NCI-H2196 treated with DMSO at 0.1 percent for 48 hours (cell line): ENCODE results near the gene LIN9.
"Not testable (repeated sequence)": the region's sequence is repeated elsewhere in the genome, so short reads cannot be mapped to it uniquely, and the experiment has no call there.

Experiments used
- DNase-seq: peaks from one replicate; lab custom pipeline; 2025; ENCODE audit not compliant: unreplicated experiment; lab: John Stamatoyannopoulos, UW

LIN9 gene

DNA sequence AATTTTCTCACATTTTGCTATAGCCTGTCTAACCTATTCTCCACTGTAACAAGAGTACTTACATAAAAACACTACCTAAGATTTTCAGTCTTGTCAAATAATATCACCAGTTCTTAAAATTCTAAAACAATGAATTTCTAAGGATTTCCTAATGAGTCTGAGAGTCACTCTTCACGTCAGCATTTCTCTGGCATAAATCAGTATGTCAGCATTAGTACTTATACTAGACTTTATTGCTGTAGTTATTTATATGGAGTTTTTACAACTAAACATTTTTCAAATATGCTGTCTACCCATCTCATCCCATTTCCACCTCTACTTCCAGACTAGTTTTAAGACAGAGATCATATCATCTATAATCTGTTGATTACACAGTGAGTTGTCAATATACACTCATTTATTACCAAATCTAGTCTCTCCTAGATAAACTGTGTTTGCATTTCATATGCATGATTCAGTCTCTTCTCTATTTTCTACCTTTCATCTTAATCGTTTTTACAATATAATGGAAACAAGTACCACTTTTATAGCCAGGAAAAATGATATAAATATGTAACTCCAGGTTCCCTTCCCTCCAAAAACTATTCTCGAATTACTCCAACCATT lies 32.8 kb downstream of the LIN9 start:
- no peak for DNase-seq

DNA sequence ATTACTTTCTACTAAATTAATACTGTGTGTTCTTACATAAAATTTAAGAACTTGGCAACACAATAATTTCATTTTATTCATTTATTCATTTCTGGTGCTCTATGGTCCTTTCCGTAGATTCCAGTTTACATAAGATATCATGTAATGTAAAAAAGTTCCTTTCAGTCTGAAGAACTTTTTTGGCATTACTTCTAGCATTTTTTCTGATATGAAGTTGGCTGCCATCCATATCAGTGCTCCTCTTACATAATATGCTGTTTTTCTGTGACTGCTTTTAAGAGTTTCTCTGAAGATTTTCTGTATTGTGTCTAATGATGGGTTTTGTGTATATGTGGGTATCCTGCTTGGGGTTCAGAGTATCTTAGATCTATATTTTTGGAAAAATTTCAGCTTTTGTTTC lies 34.8 kb downstream of the LIN9 start:
- DNase-seq, result no peak

DNA sequence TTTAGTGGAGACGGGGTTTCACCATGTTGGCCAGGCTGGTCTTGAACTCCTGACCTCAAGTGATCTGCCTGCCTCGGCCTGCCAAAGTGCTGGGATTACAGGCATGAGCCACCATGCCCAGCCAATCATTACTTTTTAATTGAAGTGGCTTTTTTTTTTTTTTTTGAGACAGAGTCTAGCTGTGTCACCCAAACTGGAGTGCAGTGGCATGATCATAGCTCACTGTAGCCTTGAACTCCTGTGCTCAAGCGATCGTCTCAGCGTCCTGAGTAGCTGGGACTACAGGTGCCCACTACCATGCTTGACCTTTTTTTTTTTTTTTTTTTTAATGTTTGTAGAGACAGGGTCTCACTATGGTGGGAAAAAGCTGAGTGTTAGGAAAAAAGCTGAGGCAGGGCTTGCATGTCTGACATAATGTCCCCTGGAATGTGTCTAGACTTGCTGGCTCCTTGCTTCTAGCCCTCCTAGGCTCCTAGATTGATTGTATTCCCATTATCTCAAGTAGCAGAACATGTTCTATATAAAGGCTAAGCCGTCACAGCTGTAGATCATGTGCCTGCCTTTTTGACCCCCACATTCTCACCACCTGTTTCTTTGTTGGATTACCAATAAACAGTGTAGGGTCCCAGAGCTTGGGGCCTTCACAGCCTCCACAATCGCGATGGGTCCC lies 36.6 kb downstream of the LIN9 start:
- DNase-seq, result not testable (repeated sequence)

DNA sequence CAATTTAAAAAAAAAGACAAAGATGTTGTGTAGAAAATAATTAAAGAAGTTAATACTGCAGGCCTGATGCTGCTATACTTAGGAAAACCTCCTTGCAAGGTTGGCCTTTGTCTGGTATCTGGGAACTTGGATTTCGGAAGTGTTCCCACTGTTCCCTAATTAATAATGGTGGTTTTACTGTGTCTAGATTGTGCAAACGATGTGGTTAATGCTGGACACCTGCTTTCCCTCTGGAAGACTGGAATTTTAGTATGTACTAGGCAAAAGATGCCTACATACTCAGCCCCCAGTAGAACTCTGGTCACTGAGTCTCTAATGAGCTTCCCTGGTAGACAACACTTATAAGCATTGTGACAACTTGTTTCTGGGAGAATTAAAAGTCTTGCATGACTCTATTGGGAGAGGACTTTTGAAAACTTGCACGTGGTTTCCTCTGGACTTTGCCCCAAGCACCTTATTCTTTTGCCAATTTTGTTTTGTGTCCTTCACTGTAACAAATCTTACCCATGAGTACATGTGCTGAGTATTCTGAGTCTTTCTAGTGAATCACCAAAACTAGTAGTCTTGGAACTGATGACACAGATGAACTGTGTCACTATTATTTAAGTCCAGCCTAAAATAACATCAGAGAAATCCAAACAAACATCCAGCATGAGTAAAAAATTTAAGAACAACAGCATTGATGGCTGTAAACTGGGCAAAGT lies 40.4 kb downstream of the LIN9 start:
- no peak for DNase-seq

DNA sequence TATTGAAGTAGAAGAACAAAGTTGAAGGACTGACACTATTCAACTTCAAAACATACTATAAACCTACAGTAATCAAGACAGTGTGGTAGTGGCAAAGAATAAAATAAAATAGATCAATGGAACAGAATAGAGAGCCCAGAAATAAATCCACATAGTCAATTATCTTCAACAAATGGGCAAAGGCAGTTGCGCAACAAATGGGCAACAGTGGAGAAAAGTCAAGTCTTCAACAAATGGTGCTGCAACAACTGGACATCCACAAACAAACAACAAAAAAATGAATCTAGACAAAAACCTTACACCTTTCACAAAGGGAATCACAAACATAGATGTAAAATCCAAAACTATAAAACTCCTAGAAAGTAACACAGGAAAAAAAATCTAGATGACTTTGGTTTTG lies 47.1 kb downstream of the LIN9 start:
- no peak for DNase-seq

DNA sequence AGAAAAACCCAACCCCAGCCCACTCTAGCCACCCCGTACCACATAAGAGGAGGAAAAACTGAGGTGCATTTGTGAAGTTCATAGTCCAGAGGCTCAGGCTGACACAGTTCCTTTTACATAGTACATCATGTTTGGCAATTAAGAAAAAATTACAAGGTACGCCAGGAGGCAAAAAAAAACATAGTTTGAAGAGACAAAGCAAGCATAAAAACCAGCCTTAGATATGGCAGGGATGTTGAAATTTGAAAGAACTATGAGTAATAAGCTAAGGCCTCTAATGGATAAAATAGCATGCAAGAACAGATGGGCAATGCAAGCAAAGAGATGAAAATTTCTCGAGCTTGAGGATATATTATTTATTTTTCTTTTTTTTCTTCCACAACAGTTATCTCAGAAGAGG lies 53.6 kb downstream of the LIN9 start:
- DNase-seq, result no peak

DNA sequence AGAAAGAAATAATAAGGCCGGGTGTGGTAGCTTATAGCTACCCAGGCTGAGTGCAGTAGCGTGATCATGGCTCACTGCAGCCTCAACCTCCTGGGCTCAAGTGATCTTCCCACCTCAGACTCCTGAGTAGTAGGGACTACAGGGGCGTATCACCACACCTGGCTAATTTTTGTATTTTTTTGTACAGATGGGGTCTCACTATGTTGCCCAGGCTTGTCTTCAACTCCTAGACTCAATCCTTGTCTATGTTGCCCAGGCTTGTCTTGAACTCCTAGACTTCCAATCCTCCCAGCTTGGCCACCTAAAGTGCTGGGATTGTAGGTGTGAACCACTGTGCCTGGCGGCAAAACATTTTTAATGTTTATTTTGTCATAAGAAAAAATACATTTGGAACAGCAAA lies 55.0 kb downstream of the LIN9 start:
- no peak for DNase-seq

DNA sequence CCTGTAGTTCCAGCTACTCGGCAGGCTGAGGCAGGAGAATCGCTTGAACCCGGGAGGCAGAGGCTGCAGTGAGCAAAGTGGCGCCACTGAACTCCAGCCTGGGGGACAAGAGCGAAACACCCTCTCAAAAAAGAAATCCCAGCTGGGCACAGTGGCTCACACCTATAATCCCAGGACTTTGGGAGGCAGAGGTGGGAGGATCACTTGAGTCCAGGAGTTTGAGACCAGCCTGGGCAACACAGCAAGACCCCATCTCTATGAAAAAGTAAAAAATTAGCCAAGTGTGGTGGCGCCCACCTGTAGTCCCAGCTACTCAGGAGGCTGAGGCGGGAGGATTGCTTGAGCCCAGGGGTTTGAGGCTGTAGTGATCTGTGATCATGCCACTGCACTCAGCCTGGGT lies 56.1 kb downstream of the LIN9 start:
- not testable (repeated sequence) for DNase-seq

DNA sequence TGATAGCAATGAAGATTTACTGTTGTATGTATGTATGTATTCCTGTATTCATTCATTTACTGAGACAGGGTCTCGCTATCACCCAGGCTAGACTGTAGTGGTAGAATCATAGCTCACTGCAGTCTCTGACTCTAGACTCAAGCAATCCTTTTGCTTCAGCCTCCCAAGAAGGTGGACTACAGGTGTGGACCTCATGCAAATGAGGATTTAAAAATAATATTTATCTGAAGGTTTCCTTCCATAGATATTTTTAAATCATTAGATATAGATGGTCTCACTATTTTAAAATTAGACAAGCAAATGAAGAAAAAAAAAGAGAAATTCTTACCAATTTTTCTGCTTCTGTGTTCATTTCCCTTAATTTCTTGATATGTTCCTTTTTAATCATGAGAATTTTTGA lies 58.5 kb downstream of the LIN9 start:
- no peak for DNase-seq

DNA sequence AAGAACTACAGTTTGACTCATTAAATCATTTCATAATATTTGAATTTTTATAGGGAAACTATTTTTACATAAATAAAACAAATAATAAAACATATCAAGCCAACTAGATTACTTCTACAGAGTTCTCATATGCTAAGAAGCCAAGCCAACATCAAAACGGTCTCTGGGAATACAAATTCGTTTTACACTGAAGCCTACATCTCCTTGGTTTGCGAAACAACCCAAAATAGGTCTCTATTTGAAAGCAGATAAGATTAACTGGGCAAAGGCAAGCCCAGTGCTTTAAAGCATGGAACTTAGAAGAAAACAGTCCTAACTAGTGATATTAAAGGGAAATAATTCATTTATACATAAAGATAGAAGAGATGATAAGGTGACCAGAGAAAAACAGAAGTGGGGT lies 60.2 kb downstream of the LIN9 start:
- DNase-seq, result no peak

DNA sequence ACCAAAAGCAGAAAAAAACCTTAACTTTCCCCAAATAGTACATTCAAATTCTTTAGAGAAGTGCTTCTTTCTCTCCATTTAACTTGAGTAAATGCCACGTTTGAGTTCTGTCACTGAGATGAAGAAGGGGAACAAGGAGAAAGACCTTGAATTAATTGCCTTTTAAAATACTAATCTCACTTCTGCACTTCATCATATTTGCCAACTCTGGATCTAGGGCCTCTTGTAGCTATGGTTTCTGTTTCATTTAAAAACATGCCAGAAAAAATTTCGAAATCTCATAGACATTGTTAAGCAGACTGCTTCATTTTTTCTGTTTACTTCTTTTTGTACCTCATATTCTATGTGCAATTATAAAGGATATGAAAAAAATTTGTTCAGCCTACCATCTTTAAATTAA lies 60.9 kb downstream of the LIN9 start:
- no peak for DNase-seq

DNA sequence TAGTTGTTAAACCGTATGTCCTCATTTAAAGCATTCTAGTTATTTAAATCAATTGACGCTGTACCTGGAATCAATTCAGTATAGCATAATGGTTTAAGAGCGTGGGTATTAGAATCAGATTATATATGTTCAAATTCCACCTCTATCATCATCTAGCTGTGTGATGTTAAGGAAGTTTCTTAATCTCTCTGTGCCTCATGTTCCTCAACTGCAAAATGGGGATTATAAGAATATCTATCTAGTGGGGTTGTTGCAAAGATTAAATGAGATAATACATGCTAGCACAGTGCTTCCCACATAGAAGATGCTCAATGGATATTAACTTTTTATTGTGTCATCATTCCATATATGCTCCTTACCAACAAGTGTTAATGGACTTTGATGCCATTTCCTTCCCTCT lies 69.5 kb downstream of the LIN9 start:
- no peak for DNase-seq

DNA sequence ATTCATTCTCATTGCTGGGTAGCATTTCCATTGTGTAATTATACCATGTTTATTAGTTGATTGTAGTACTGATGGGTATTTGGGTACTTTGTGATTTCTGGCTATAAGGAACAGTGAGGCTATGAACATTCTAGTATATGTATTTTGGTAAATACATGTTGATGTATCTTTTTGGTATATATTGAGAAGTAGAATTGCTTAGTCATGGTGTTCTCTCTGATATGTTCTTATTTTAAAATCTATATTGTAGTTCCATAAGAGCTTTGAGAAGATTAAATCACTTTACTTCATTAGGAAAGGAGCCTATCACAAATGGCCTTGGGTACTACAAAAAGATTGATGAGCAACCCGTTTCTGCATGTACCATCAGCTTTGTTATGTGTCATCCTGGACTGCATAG lies 72.1 kb downstream of the LIN9 start:
- no peak for DNase-seq

DNA sequence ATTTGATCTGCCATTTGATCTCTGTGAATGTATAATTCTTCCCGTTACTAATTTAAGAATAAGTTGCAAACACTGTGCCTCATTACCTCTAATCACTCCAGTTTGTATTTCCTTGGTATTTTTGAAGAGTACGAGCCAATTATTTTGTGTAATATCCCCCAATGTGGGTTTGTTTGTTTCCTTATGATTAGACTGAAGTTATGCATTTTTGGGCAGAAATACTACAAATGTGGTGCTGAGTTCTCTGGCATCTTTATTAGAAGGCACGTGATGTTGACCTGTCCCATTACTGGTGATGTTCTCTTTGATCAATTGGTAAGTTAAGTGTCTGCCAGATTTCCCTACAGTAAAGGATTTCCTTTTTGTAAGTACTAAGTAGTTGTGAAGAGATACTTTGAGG lies 75.2 kb downstream of the LIN9 start:
- no peak for DNase-seq

DNA sequence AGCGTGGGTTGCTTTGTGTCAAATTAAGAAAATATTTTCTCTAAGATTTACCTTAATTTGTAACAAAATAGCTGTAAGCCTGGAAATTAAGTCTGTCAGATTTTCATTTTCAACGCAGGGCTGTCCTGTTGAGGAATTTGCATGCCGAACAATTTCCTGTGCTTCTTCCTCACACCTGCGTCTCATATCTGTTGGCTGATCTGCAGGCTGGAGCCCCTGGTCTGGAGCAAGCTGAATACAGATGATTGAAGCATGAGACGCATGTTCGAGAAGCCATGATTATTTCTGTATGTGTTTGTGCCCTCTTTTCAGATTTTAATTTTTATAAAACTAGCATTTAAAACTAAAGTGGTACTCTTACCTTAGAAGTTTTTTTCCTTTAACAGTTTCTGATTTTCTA lies 75.7 kb downstream of the LIN9 start:
- DNase-seq, result no peak

DNA sequence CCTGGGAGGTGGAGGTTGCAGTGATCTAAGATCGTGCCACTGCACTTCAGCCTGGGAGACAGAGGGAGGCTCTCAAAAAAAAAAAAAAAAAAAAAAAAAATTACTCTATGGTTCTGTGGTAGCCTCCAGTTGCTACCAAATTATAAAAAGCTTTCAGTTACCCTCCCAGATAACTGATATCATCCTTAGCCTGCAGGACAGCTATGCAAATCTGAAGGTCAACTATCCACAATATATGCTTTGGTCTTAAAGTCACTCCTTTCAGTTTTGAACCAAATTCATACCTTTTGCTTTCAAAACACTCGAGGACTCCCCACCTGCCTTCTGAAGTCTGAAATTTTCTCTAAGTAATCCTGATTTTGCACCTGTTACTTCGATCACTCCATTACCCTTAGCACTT lies 82.4 kb downstream of the LIN9 start:
- DNase-seq, result no peak

DNA sequence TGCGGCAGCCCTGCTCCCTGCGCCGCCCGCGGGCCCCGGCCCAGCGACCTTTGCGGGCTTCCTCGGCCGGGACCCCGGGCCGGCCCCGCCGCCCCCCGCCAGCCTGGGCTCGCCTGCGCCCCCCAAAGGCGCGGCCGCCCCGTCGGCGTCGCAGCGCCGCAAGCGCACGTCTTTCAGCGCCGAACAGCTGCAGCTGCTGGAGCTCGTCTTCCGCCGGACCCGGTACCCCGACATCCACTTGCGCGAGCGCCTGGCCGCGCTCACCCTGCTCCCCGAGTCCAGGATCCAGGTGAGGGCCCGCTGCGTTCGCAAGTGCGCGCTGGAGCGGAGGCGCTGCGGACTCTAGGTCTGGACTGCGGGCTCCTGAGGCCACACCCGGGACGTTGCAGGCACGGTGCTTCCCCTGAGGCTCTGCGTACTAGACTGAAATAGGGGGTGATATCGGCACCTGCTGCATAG lies 85.1 kb downstream of the LIN9 start:
- no peak for DNase-seq

DNA sequence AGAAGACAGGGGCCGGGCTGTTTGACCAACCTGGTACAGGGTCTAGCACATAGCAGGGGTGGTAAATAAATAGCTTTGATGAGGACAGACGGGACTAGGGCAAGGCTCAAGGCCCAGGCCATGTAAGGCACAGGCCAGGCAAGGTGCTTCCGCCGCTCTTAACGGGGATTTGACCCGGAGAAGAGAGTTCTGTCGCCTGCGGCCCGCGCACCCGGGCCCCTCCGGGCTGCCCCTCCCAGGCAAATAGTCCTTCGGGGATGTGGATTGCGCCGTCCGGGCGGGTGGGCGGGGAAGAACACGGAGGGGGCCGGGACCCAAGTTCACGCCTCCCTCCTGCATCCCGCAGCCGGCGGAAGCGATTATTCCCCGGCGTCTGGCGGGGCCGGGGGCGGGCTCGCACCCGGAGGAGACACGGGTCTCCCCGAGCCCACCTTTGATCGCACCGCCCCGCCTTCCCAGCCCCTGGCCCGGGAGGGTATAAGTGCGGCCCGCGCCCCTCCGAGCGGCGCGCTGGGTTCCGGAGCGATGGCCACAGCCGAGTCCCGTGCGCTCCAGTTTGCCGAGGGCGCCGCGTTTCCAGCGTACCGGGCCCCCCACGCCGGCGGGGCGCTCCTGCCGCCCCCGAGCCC lies 85.7 kb downstream of the LIN9 start, which contains the start of gene MIXL1:
TSS of gene MIXL1 (plus strand) at position 508 of the 629 bp plus-strand sequence. CDS start at position 526, 18 bp downstream.
- no peak for DNase-seq

DNA sequence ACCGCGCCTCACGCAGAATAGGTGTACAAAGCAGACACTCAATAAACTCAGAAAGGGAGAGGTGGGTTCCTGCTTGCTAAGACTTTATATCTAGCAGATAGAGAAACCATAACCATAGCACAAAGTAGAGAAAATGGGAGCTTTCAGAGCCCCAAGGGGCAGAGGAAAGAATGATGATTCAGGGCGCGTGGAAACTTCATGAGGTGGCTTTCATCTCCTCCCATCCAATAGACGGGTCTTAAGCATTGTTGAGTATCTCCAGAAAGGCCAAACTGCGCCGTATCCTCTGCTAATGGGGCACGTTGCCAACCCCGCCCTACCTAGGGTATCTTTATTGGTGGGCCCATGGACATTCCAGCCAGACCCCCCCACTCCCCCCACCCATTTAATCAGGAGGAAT lies 86.3 kb downstream of the LIN9 start:
- DNase-seq, result no peak

DNA sequence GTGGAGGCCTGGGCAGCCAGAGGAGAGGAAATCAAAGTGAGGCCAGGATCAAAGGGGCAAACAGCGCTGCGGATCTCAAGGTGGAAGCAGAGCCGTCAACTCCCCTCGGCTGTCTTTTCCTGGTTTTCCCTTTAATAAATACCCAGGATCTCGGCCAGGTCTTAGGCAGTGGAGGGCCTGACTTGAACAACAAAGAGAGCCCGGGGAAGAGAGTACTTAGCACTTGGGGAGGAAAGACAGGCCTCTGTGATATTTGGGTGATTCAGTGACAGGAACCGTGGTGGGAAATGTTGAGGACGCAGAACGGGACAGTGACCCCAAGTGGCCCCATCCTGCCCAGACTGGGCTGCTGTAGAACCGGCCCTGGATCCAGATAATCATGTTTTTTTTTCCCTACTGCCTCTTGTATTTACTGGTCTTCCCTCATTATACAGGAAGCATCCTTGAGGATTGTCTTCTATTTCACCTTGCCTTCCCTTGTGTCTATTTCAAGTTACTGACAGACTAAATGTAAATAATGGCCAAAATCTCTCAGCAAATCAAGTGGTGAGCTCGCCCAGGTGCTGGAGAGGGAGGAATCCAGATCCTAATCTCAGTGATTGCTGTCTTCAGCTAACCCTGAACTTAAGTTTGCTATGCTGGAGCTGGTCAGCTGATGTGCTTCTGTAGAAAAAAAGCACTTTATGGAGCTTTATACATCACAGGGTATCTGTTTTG lies 88.3 kb downstream of the LIN9 start:
- no peak for DNase-seq

DNA sequence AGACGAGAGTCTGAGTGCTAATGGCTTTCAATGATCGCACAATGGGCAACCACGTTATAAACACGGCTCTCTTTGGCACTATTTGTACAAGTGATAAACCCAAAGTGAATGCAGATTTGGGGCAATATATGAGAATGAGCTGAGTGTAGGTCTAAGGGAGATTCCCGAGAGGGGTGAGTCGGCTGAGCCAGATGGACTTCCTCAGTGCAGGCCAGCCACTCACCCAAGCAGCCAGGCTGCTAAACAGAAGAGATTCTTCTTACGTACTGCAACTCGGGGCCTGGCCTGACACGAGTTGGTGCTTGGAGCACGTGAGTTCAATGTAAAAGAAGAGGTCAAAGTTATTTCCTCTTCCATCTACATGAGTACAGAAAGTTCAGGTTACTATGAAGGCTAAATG lies 91.7 kb downstream of the LIN9 start:
- DNase-seq, result no peak
